Transverse colon (tissue), 3 donors: ENCODE measurements around the gene RNF166.

Source experiments
- EP300 ChIP-seq: sonication (generic); formaldehyde crosslinking; IDR thresholded peaks from one replicate; pipeline ENCODE4 v1.6.1; 2017; ENCODE audit warnings: antibody characterized with exemption, low read depth
- POLR2A ChIP-seq: fragments of 450-650 bp; IDR thresholded peaks from one replicate; pipeline ENCODE4 v1.6.1; 2016; ENCODE audit warnings: antibody characterized with exemption, mild to moderate bottlenecking, moderate library complexity
- TF ChIP-seq, protein P1 (sequence below), 5 experiments: fragments of 200-600 bp in 3 of 5; fragments of 450-650 bp in 2 of 5; sonication (generic) in 3 of 5; IDR thresholded peaks; 1 replicate in 2 of 5; 2 replicates in 3 of 5; pipeline ENCODE4 v1.5.1; 2016 to 2017; ENCODE audit warnings: antibody characterized with exemption in 5 of 5, inconsistent platforms in 3 of 5, mild to moderate bottlenecking in 2 of 5, moderate library complexity in 1 of 5

DNA sequence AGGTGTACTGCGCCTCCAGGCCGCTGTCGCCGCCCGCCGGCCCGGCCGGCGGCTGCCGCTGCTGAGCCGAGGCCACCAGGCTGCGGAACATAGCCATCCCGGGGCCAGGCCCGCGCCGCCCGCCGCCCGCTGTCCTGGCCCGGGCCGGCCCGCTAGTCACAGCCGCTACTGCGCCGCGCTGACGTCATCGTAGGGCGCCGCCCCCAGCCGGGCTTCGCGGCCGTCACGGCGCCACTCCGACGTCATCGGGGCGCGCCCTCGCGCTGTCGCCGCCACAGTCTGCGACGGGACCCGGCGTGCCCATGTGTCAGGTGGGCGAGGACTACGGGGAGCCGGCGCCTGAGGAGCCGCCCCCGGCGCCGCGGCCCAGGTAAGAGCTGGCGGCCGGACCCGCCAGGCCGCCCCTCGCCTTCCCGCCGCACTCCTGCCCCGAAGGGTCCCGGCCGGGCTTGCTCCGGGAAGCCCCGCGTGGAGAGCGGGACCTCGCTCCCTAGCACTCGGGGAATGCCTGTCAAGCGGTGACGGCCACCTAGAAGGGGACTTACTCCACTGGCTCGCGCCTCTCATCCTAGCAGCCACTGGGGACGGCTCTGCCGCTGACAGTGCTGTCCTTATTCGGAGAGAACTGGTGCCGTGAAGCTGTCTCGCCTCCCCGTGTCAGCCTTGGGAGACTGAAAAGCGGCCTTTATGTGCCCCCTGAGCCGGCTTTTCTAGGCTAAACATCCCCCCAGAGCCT lies at the start of gene RNF166, which contains the start of gene CTU2:
- TF ChIP-seq POLR2A (peak; percentile 43), EP300 (no peak)
- TF ChIP-seq, protein P1, sequence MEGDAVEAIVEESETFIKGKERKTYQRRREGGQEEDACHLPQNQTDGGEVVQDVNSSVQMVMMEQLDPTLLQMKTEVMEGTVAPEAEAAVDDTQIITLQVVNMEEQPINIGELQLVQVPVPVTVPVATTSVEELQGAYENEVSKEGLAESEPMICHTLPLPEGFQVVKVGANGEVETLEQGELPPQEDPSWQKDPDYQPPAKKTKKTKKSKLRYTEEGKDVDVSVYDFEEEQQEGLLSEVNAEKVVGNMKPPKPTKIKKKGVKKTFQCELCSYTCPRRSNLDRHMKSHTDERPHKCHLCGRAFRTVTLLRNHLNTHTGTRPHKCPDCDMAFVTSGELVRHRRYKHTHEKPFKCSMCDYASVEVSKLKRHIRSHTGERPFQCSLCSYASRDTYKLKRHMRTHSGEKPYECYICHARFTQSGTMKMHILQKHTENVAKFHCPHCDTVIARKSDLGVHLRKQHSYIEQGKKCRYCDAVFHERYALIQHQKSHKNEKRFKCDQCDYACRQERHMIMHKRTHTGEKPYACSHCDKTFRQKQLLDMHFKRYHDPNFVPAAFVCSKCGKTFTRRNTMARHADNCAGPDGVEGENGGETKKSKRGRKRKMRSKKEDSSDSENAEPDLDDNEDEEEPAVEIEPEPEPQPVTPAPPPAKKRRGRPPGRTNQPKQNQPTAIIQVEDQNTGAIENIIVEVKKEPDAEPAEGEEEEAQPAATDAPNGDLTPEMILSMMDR (IDR thresholded peaks at IDR 0.05): peak in 1 of 5 experiments; percentile 9
